ENCODE results near the gene THOP1. TPM values are rescaled to one million over a fixed set of nuclear protein-coding genes. Genes with fewer than 3 reads are reported as not detected.

Gene THOP1
- total and polyA plus RNA-seq, 9 donors = 11.3 to 54.7 (median 39.5) TPM

- 86 to 87% (median 86%) methylated on average over 25 to 35 of the region's 35 CpGs for WGBS, 3 donors
- Histone ChIP-seq H3K27me3 (no peaks in the 10 kb centered on the region), H3K36me3 (no peaks in the 10 kb centered on the region), H3K4me3 (no peak overlapping the region), H3K9me3 (no peaks in the 10 kb centered on the region), H3K27ac (no peak overlapping the region), H3K4me1 (ENCODE audit: insufficient read depth) (no peaks in the 10 kb centered on the region)
- intact Hi-C loops (cut with DNase I) = no loop called here
- DNase-seq = no peak
- no peak for TF ChIP-seq CTCF (IDR thresholded peaks at IDR 0.05)
- no peak for TF ChIP-seq EP300 (IDR thresholded peaks at IDR 0.05)
- TF ChIP-seq POLR2A (IDR thresholded peaks at IDR 0.05) = no peak
Observed at GRCh38 chr19:2813235-2814160, 28.2 kb downstream of the THOP1 start.

- intact Hi-C loops (cut with DNase I) = no loop called here
Observed at GRCh38 chr19:2814426-2814825, 29.1 kb downstream of the THOP1 start.

GRCh38 chr19:2815191-2815614, 29.9 kb downstream of the THOP1 start:
- intact Hi-C loops (cut with DNase I) = no loop called here
- TF ChIP-seq POLR2A (IDR thresholded peaks at IDR 0.05) (no peak), EP300 (IDR thresholded peaks at IDR 0.05) (no peak), CTCF (IDR thresholded peaks at IDR 0.05) (no peak)
- 86 to 94% (median 87%) methylated on average over 12 to 13 of the region's 13 CpGs for WGBS, 3 donors
- no peak for DNase-seq
- Histone ChIP-seq H3K4me3 (no peak overlapping the region), H3K27ac (no peak overlapping the region), H3K4me1 (ENCODE audit: insufficient read depth) (peaks cover 2% of the 10 kb centered on the region), H3K36me3 (no peaks in the 10 kb centered on the region), H3K9me3 (no peaks in the 10 kb centered on the region), H3K27me3 (no peaks in the 10 kb centered on the region)

More at GRCh38 chr19:2814426-2814825, 29.1 kb downstream of the THOP1 start:
- Histone ChIP-seq H3K36me3 (no peaks in the 10 kb centered on the region), H3K4me1 (ENCODE audit: insufficient read depth) (no peaks in the 10 kb centered on the region), H3K27ac (no peak overlapping the region), H3K4me3 (no peak overlapping the region), H3K9me3 (no peaks in the 10 kb centered on the region), H3K27me3 (no peaks in the 10 kb centered on the region)
- TF ChIP-seq CTCF (IDR thresholded peaks at IDR 0.05) = no peak
- no peak for TF ChIP-seq POLR2A (IDR thresholded peaks at IDR 0.05)
- WGBS, 3 donors = 91 to 97% (median 95%) methylated on average over 11 of the region's 11 CpGs
- DNase-seq = no peak

GRCh38 chr19:2815923-2816322, 30.6 kb downstream of the THOP1 start:
- H3K4me1 ChIP-seq (ENCODE audit: insufficient read depth) = peaks cover 7% of the 10 kb centered on the region
- H3K36me3 ChIP-seq = no peaks in the 10 kb centered on the region
- intact Hi-C loops (cut with DNase I) = no loop called here
- no peaks in the 10 kb centered on the region for H3K9me3 ChIP-seq
- H3K27me3 ChIP-seq = no peaks in the 10 kb centered on the region
- DNase-seq = no peak
- no peak overlapping the region for H3K4me3 ChIP-seq
- no peak overlapping the region for H3K27ac ChIP-seq
- 79 to 83% (median 83%) methylated on average over 15 of the region's 15 CpGs for WGBS, 3 donors
- TF ChIP-seq POLR2A (IDR thresholded peaks at IDR 0.05) (no peak), CTCF (IDR thresholded peaks at IDR 0.05) (no peak), EP300 (IDR thresholded peaks at IDR 0.05) (no peak)

Data from ovary (tissue), 9 donors.